NB4 (cell line): ENCODE measurements around the gene ECT2L.

Experiments used
- DNase-seq: peaks from one replicate; pipeline ENCODE4 v3.0.0; 2010; ENCODE audit warnings: low read depth
- H3K4me3 ChIP-seq: one replicate; pipeline ENCODE4 v1.5.1; 2011; ENCODE audit warnings: mild to moderate bottlenecking, low read depth, low read length, moderate library complexity
- CTCF ChIP-seq: IDR thresholded peaks from one replicate; pipeline ENCODE4 v1.5.1; 2012; ENCODE audit warnings: low read depth, low read length
- MAX ChIP-seq: IDR thresholded peaks from 2 replicates; pipeline ENCODE4 v1.6.1; 2011; ENCODE audit warnings: low read depth, low read length
- MYC ChIP-seq: IDR thresholded peaks from 2 replicates; pipeline ENCODE4 v1.6.1; 2011; ENCODE audit warnings: low read depth, low read length
- POLR2A ChIP-seq: IDR thresholded peaks from 2 replicates; pipeline ENCODE4 v1.6.1; 2011; ENCODE audit warnings: mild to moderate bottlenecking; ENCODE audit not compliant: insufficient read length; ENCODE audit errors: extremely low read depth

Gene ECT2L

GRCh38 chr6:138800377-138801150, 4.7 kb downstream of the ECT2L start:
- no peak for TF ChIP-seq MAX
- no peak overlapping the region for H3K4me3 ChIP-seq
- no peak for DNase-seq

- TF ChIP-seq MYC (no peak), MAX (no peak), POLR2A (no peak), CTCF (no peak)
- DNase-seq, result no peak
- no peak overlapping the region for H3K4me3 ChIP-seq
Observed at GRCh38 chr6:138803331-138803730, 7.4 kb downstream of the ECT2L start.

GRCh38 chr6:138803861-138804260, 8.0 kb downstream of the ECT2L start:
- H3K4me3 ChIP-seq, result no peak overlapping the region
- no peak for DNase-seq
- no peak for TF ChIP-seq CTCF
- no peak for TF ChIP-seq POLR2A
- TF ChIP-seq MYC, result no peak
- no peak for TF ChIP-seq MAX

- no peak for DNase-seq
- H3K4me3 ChIP-seq, result no peak overlapping the region
- TF ChIP-seq MAX (no peak), CTCF (no peak), MYC (no peak), POLR2A (no peak)
Observed at GRCh38 chr6:138805016-138805765, 9.3 kb downstream of the ECT2L start.

- TF ChIP-seq MAX (no peak), MYC (no peak), CTCF (no peak), POLR2A (no peak)
- DNase-seq, result peak; percentile 17
- no peak overlapping the region for H3K4me3 ChIP-seq
Observed at GRCh38 chr6:138806889-138807288, 11.0 kb downstream of the ECT2L start.

GRCh38 chr6:138809677-138810076, 13.8 kb downstream of the ECT2L start:
- no peak overlapping the region for H3K4me3 ChIP-seq
- no peak for TF ChIP-seq MYC
- TF ChIP-seq MAX, result no peak
- no peak for TF ChIP-seq POLR2A
- TF ChIP-seq CTCF, result no peak
- no peak for DNase-seq
